K562 (cell line): ENCODE measurements around the gene DTHD1.

Source experiments
- POLR2AphosphoS5 ChIP-seq: IDR thresholded peaks from 2 replicates; pipeline ENCODE4 v1.6.1; 2011; ENCODE audit warnings: mild to moderate bottlenecking, low read depth, low read length, moderate library complexity; ENCODE audit not compliant: control insufficient read depth, insufficient read depth
- SIX5 ChIP-seq, 2 experiments: IDR thresholded peaks; 2 replicates each; pipeline ENCODE4 v1.6.1; 2011; ENCODE audit warnings: low read length in 2 of 2, borderline replicate concordance in 1 of 2, low read depth in 1 of 2, mild to moderate bottlenecking in 1 of 2, moderate library complexity in 1 of 2; ENCODE audit not compliant: insufficient read depth in 1 of 2
- ZNF274 ChIP-seq: IDR thresholded peaks from 2 replicates; pipeline ENCODE4 v1.6.1; 2011; ENCODE audit warnings: low read depth, mild to moderate bottlenecking, low read length, moderate library complexity, borderline replicate concordance
- ZNF445 ChIP-seq: fragments of 250-450 bp; sonication (Bioruptor Pico); IDR thresholded peaks from 2 replicates; pipeline ENCODE4 v1.4.0; 2020; ENCODE audit warnings: low read depth, mild to moderate bottlenecking, moderate library complexity
- TF ChIP-seq, protein P1 (sequence below): fragments of 250-450 bp; sonication (Bioruptor Pico); IDR thresholded peaks from 2 replicates; pipeline ENCODE4 v1.8.0; 2022; ENCODE audit warnings: inconsistent platforms, mild to moderate bottlenecking, moderate library complexity, borderline replicate concordance

DNA sequence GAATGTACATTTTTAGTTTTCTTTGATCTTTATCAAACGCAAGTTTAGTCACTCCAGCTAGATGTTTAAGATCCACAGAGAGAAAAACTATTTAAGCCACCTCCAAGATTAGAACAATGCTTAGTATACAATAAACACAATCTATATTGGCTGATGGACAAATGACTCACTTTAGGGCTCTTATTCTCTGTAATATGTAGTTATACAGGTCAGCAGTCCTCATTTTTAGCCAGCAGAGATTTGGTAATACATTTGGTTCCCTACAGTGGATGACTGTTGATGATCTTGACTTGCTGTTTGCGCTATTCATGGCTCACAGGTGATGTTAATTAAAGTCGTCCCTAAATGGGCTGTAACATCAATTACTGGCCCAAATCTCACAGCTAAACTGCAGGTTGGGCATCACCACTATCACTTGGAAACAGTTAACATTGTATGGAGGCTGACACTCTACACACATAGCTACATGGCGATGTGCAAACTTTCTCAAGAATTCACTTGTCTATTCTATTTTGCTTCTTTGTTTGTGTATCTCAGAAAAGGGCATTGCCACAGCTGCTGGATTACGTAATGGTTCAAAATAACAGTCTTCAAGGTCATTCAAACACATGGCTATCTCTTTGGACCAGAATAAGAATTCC is 11.8 kb upstream of the DTHD1 start:
- TF ChIP-seq SIX5 (IDR thresholded peaks at IDR 0.05; ENCODE audit: borderline replicate concordance in 1 of 2, insufficient read depth in 1 of 2, low read depth in 1 of 2, low read length in 2 of 2): no peak
- no peak for TF ChIP-seq POLR2AphosphoS5
- TF ChIP-seq, protein P1, sequence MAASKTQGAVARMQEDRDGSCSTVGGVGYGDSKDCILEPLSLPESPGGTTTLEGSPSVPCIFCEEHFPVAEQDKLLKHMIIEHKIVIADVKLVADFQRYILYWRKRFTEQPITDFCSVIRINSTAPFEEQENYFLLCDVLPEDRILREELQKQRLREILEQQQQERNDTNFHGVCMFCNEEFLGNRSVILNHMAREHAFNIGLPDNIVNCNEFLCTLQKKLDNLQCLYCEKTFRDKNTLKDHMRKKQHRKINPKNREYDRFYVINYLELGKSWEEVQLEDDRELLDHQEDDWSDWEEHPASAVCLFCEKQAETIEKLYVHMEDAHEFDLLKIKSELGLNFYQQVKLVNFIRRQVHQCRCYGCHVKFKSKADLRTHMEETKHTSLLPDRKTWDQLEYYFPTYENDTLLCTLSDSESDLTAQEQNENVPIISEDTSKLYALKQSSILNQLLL: no peak
- no peak for TF ChIP-seq ZNF445 (CRISPR knock-in tag)
- no peak for TF ChIP-seq ZNF274
